Esophagus muscularis mucosa (tissue), 4 donors: ENCODE measurements around the gene LTBP4. TPM values are rescaled to one million over a fixed set of nuclear protein-coding genes. Genes with fewer than 3 reads are reported as not detected.

ENCODE experiments used
- DNase-seq: peaks from one replicate; pipeline ENCODE4 v3.0.0-alpha.2; 2017; ENCODE audit errors: extremely low spot score
- H3K27ac ChIP-seq, 4 donors: fragments of 200-600 bp; sonication (generic); replicated peaks in 1 of 4; 1 replicate in 3 of 4; 2 replicates in 1 of 4; pipeline ENCODE4 v1.5.1; 2016 to 2019; ENCODE audit warnings: mild to moderate bottlenecking in 1 of 4
- H3K27me3 ChIP-seq, 4 donors: fragments of 200-600 bp; sonication (generic); one replicate each; pipeline versions ENCODE4 v1.5.1 to v1.6.0; 2016 to 2019
- H3K36me3 ChIP-seq, 4 donors: fragments of 200-600 bp; sonication (generic); one replicate each; pipeline ENCODE4 v1.5.1; 2016 to 2019
- H3K4me1 ChIP-seq, 4 donors: fragments of 200-600 bp; sonication (generic); one replicate each; pipeline ENCODE4 v1.5.1; 2016 to 2019
- H3K4me3 ChIP-seq, 4 donors: fragments of 200-600 bp; sonication (generic); 1 replicate in 2 of 4; 2 replicates in 2 of 4; pipeline ENCODE4 v1.5.1; 2016 to 2019; ENCODE audit warnings: mild to moderate bottlenecking in 4 of 4, moderate library complexity in 1 of 4
- H3K9me3 ChIP-seq, 4 donors: fragments of 200-600 bp; sonication (generic); 1 replicate in 3 of 4; 2 replicates in 1 of 4; pipeline ENCODE4 v1.5.1; 2016 to 2019
- EP300 ChIP-seq: sonication (generic); formaldehyde crosslinking; IDR thresholded peaks from one replicate; pipeline ENCODE4 v1.6.1; 2017; ENCODE audit warnings: antibody characterized with exemption
- POLR2A ChIP-seq: fragments of 450-650 bp; IDR thresholded peaks from one replicate; pipeline ENCODE4 v1.6.1; 2017; ENCODE audit warnings: antibody characterized with exemption, moderate library complexity, mild to moderate bottlenecking, low read depth
- POLR2AphosphoS5 ChIP-seq, 2 donors: sonication (generic); formaldehyde crosslinking; IDR thresholded peaks; one replicate each; pipeline ENCODE4 v1.6.1; 2017; ENCODE audit warnings: antibody characterized with exemption in 2 of 2
- WGBS: methylation state at CpG from one replicate; pipeline ENCODE4 v1.1.5; 2018; 5-methylcytosine and 5-hydroxymethylcytosine counted together
- intact Hi-C: fragments of 100-400 bp; cut with DNase I; formaldehyde crosslinking; loops from one replicate; pipeline ENCODE4 v1.15.1; 2023
- total RNA-seq, 4 donors: library from RNA; depleted of rRNA; stranded (reverse); fragments of >200 nt; gene quantifications; one replicate each; pipeline versions ENCODE4 v1.1.0 to v1.2.1, GENCODE V29; 2016
- TF ChIP-seq, protein P1 (sequence below), 3 experiments: fragments of 200-600 bp in 2 of 3; fragments of 450-650 bp in 1 of 3; sonication (generic) in 2 of 3; IDR thresholded peaks; one replicate each; pipeline ENCODE4 v1.5.1; 2017 to 2019; ENCODE audit warnings: antibody characterized with exemption in 3 of 3, mild to moderate bottlenecking in 2 of 3, moderate library complexity in 1 of 3

Gene LTBP4
- total RNA-seq, 4 donors from 2014 or later = 358 to 430 (median 397) TPM

DNA sequence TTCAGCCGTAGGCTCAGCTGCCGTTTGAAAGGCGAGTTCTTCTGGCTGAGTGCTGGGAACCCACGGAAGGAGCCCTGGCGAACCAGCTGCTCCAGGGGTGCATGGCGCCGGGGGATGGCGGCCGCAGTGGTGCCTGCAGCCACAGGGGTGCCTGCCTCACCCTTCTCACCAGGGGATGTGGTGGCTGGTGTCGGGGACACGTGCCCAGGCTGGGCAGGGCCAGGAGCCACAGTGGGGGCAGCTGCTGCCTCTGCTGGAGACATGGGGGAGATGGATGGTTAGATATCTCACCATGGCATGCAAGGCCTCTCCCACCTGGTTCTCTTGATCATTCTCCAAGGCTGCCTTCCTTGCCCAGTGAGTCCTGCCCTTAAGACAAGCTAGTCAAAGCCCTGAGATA is 72.2 kb downstream of the LTBP4 start:
- no peaks in the 10 kb centered on the region for H3K9me3 ChIP-seq
- intact Hi-C loops = no loop called here
- peaks cover 0 to 4% (median 0%) of the 10 kb centered on the region in 4 donors for H3K4me1 ChIP-seq
- H3K27ac ChIP-seq = no peak overlapping the region
- H3K4me3 ChIP-seq = no peak overlapping the region
- peaks cover 78 to 100% (median 98%) of the 10 kb centered on the region in 4 donors for H3K36me3 ChIP-seq
- H3K27me3 ChIP-seq = no peaks in the 10 kb centered on the region
- TF ChIP-seq, protein P1, sequence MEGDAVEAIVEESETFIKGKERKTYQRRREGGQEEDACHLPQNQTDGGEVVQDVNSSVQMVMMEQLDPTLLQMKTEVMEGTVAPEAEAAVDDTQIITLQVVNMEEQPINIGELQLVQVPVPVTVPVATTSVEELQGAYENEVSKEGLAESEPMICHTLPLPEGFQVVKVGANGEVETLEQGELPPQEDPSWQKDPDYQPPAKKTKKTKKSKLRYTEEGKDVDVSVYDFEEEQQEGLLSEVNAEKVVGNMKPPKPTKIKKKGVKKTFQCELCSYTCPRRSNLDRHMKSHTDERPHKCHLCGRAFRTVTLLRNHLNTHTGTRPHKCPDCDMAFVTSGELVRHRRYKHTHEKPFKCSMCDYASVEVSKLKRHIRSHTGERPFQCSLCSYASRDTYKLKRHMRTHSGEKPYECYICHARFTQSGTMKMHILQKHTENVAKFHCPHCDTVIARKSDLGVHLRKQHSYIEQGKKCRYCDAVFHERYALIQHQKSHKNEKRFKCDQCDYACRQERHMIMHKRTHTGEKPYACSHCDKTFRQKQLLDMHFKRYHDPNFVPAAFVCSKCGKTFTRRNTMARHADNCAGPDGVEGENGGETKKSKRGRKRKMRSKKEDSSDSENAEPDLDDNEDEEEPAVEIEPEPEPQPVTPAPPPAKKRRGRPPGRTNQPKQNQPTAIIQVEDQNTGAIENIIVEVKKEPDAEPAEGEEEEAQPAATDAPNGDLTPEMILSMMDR (IDR thresholded peaks at IDR 0.05) = no peak
- no peak for TF ChIP-seq POLR2AphosphoS5 (IDR thresholded peaks at IDR 0.05)
- no peak for TF ChIP-seq POLR2A
- no peak for DNase-seq
- 90% methylated on average over 2 of the region's 11 CpGs for WGBS

DNA sequence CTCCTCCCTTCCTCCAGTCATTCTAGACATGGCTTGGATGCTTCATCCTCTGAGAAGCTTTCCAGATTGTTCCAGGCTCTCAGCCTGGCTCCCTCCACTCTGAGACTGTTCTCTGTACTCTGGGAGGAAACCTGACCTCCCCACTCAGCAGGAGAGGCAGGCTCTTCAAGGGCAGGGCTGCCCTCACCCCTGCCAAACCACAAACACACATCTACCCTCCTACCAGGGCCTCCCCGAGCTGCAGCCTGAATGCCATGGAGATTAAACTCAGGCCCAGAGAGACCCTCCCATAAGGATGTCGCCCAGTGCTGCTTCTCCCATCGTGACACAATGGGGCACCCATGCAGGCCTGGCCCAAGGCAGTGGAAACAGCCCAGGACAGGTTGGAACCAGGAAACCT is 73.1 kb downstream of the LTBP4 start:
- intact Hi-C loops = no loop called here
- H3K27ac ChIP-seq = no peak overlapping the region

GRCh38 chr19:40677156-40677555 is 76.0 kb downstream of the LTBP4 start:
- DNase-seq = no peak
- WGBS = 95% methylated on average over 23 of the region's 23 CpGs
- intact Hi-C loops = no loop called here
- TF ChIP-seq POLR2A (no peak), POLR2AphosphoS5 (IDR thresholded peaks at IDR 0.05) (no peak), EP300 (no peak)
- TF ChIP-seq, protein P1 (IDR thresholded peaks at IDR 0.05) = no peak
- no peak overlapping the region for H3K4me3 ChIP-seq
- H3K27me3 ChIP-seq = no peaks in the 10 kb centered on the region
- H3K9me3 ChIP-seq = no peaks in the 10 kb centered on the region
- H3K27ac ChIP-seq = no peak overlapping the region
- H3K4me1 ChIP-seq = no peaks in the 10 kb centered on the region
- H3K36me3 ChIP-seq = peaks cover 76 to 100% (median 98%) of the 10 kb centered on the region in 4 donors

More for the DNA sequence above, 73.1 kb downstream of the LTBP4 start:
- DNase-seq = no peak
- Histone ChIP-seq H3K4me3 (no peak overlapping the region), H3K4me1 (peaks cover 0 to 4% (median 0%) of the 10 kb centered on the region in 4 donors), H3K36me3 (peaks cover 81 to 100% (median 98%) of the 10 kb centered on the region in 4 donors), H3K9me3 (no peaks in the 10 kb centered on the region), H3K27me3 (no peaks in the 10 kb centered on the region)
- TF ChIP-seq POLR2A = no peak
- no peak for TF ChIP-seq POLR2AphosphoS5 (IDR thresholded peaks at IDR 0.05)
- TF ChIP-seq EP300 = no peak
- TF ChIP-seq, protein P1 (IDR thresholded peaks at IDR 0.05) = no peak
- WGBS = 76% methylated on average over 2 of the region's 3 CpGs

Other genes starting within 250 kb of the LTBP4 start
- under 1 TPM; under 0.01 to 0.63 (median 0.42) TPM for gene HIPK4, start 211.2 kb upstream of the LTBP4 start, total RNA-seq
- gene PRX, start 188.0 kb upstream of the LTBP4 start, total RNA-seq = 10 to 100 TPM in 2 of 4 donors, 1 to 10 TPM in 2; 5.8 to 12.4 (median 8.8) TPM
- gene SERTAD1, start 175.4 kb upstream of the LTBP4 start, total RNA-seq = 10 to 100 TPM; 13.7 to 73.1 (median 22.5) TPM
- 10 to 100 TPM; 18.3 to 47.2 (median 37.8) TPM for gene SERTAD3, start 157.0 kb upstream of the LTBP4 start, total RNA-seq
- gene BLVRB, start 135.6 kb upstream of the LTBP4 start, total RNA-seq = 100 to 1,000 TPM; 159 to 223 (median 194) TPM
- 1 to 10 TPM; 2.1 to 6.4 (median 5.8) TPM for gene SPTBN4, start 134.4 kb upstream of the LTBP4 start, total RNA-seq
- 10 to 100 TPM; 39.5 to 82.7 (median 52.7) TPM for gene SHKBP1, start 24.5 kb upstream of the LTBP4 start, total RNA-seq
- gene NUMBL, start 89.3 kb downstream of the LTBP4 start, total RNA-seq = 10 to 100 TPM; 28.2 to 51.7 (median 41.5) TPM
- 10 to 100 TPM; 34.5 to 57.7 (median 45.3) TPM for gene COQ8B, start 115.5 kb downstream of the LTBP4 start, total RNA-seq
- gene ITPKC, start 115.7 kb downstream of the LTBP4 start, total RNA-seq = 100 to 1,000 TPM in 1 of 4 donors, 10 to 100 TPM in 3; 28.7 to 123 (median 33.3) TPM
- 1 to 10 TPM; 1.7 to 4.6 (median 3.7) TPM for gene ACTMAP, start 149.1 kb downstream of the LTBP4 start, total RNA-seq
- 10 to 100 TPM; 47.3 to 69.1 (median 57.6) TPM for gene SNRPA, start 149.8 kb downstream of the LTBP4 start, total RNA-seq
- gene MIA, start 174.2 kb downstream of the LTBP4 start, total RNA-seq = 1 to 10 TPM; 2.1 to 4.1 (median 2.7) TPM
- 10 to 100 TPM; 22.9 to 26.6 (median 23.2) TPM for gene RAB4B, start 176.9 kb downstream of the LTBP4 start, total RNA-seq
- gene EGLN2, start 197.8 kb downstream of the LTBP4 start, total RNA-seq = 100 to 1,000 TPM in 2 of 4 donors, 10 to 100 TPM in 2; 93.1 to 131 (median 101) TPM
- not detected for gene CYP2A6, start 249.1 kb downstream of the LTBP4 start, total RNA-seq